Measurements from ENCODE around the gene SPATS1.

DNA sequence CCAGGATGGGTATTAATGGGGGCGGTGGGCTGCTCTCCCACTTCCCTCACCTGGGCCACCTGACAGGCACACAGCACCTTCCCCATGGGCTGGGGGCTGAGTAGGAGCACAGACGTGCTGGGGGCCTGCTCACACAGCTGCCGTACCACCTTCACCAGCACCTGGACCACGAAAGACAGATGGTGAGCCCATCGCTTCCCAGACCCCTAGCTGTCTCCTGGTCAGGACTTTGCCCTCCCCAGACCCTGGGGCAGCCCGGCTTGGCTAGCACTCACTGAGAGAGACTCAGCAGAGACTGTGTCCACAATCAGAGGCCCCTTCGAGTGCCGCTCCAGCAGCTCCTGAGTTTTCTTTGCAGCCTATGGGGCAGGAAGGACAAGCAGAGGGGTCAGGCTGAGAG, 41.3 kb upstream of the SPATS1 start:
- TF ChIP-seq CTCF (IDR thresholded peaks at IDR 0.05; ENCODE audit: borderline replicate concordance, extremely low read depth, low read length, poor library complexity, severe bottlenecking) (no peak), EZH2 (IDR thresholded peaks at IDR 0.05; ENCODE audit: borderline replicate concordance, low read depth, low read length, severe bottlenecking) (no peak)

Data from DND-41 (cell line).